ENCODE results near the gene SNX27. TPM values are rescaled to one million over a fixed set of nuclear protein-coding genes. Genes with fewer than 3 reads are reported as not detected.

Gene SNX27
- total and polyA plus RNA-seq, 2 donors (not counting 1 experiment from before 2014, with no cell fraction given), result 29.5 to 38.1 TPM

GRCh38 chr1:151711951-151712350, 100.1 kb downstream of the SNX27 start:
- Histone ChIP-seq H3K36me3 (ENCODE audit: control insufficient read depth, insufficient read depth, low read length) (no peaks in the 10 kb centered on the region), H3K9ac (ENCODE audit: insufficient read depth, low read length) (no peak overlapping the region), H3K9me3 (ENCODE audit: control insufficient read depth, insufficient read depth, low read depth, low read length) (no peaks in the 10 kb centered on the region), H3K4me3 (replicated peaks in 1 of 4; ENCODE audit: control extremely low read depth in 1 of 4, insufficient read depth in 1 of 4, low read depth in 3 of 4, low read length in 4 of 4) (no peak overlapping the region), H3K4me1 (ENCODE audit: control insufficient read depth, extremely low read depth, insufficient read depth, low read length) (no peaks in the 10 kb centered on the region), H3K4me2 (ENCODE audit: extremely low read depth, insufficient read depth, low read length) (no peak overlapping the region), H2AFZ (ENCODE audit: low read length) (no peak overlapping the region), H3K79me2 (ENCODE audit: control insufficient read depth, insufficient read depth, low read length) (no peaks in the 10 kb centered on the region), H3K27me3 (ENCODE audit: control insufficient read depth, insufficient read depth, low read length) (peaks cover 24% of the 10 kb centered on the region), H4K20me1 (ENCODE audit: control insufficient read depth, extremely low read depth, insufficient read depth, low read length) (no peaks in the 10 kb centered on the region), H3K27ac (ENCODE audit: insufficient read depth, low read length) (no peak overlapping the region)
- no peak for DNase-seq (ENCODE audit: low read depth in 2 of 2)
- TF ChIP-seq CTCF (conservative IDR thresholded peaks at IDR 0.05 in 1 of 2, IDR thresholded peaks at IDR 0.05 in 1 of 2; ENCODE audit: low read depth in 1 of 2, low read length in 2 of 2) (no peak), EZH2 (IDR thresholded peaks at IDR 0.05; ENCODE audit: low read length, missing control alignments) (no peak)

- Histone ChIP-seq H3K9me3 (ENCODE audit: control insufficient read depth, insufficient read depth, low read depth, low read length) (no peaks in the 10 kb centered on the region), H3K27me3 (ENCODE audit: control insufficient read depth, insufficient read depth, low read length) (peaks cover 33% of the 10 kb centered on the region), H3K4me3 (replicated peaks in 1 of 4; ENCODE audit: control extremely low read depth in 1 of 4, insufficient read depth in 1 of 4, low read depth in 3 of 4, low read length in 4 of 4) (no peak overlapping the region), H3K4me1 (ENCODE audit: control insufficient read depth, extremely low read depth, insufficient read depth, low read length) (no peaks in the 10 kb centered on the region), H3K4me2 (ENCODE audit: extremely low read depth, insufficient read depth, low read length) (no peak overlapping the region), H4K20me1 (ENCODE audit: control insufficient read depth, extremely low read depth, insufficient read depth, low read length) (no peaks in the 10 kb centered on the region), H3K79me2 (ENCODE audit: control insufficient read depth, insufficient read depth, low read length) (no peaks in the 10 kb centered on the region), H2AFZ (ENCODE audit: low read length) (no peak overlapping the region), H3K36me3 (ENCODE audit: control insufficient read depth, insufficient read depth, low read length) (no peaks in the 10 kb centered on the region), H3K27ac (ENCODE audit: insufficient read depth, low read length) (no peak overlapping the region), H3K9ac (ENCODE audit: insufficient read depth, low read length) (no peak overlapping the region)
- TF ChIP-seq CTCF (conservative IDR thresholded peaks at IDR 0.05 in 1 of 2, IDR thresholded peaks at IDR 0.05 in 1 of 2; ENCODE audit: low read depth in 1 of 2, low read length in 2 of 2) (no peak), EZH2 (IDR thresholded peaks at IDR 0.05; ENCODE audit: low read length, missing control alignments) (no peak)
- DNase-seq (ENCODE audit: low read depth in 2 of 2), result no peak
Measured at GRCh38 chr1:151713044-151713443, 101.2 kb downstream of the SNX27 start.

GRCh38 chr1:151713874-151714273, 102.0 kb downstream of the SNX27 start:
- H4K20me1 ChIP-seq (ENCODE audit: control insufficient read depth, extremely low read depth, insufficient read depth, low read length), result no peaks in the 10 kb centered on the region
- H3K27me3 ChIP-seq (ENCODE audit: control insufficient read depth, insufficient read depth, low read length), result peaks cover 38% of the 10 kb centered on the region

More at GRCh38 chr1:151713874-151714273, 102.0 kb downstream of the SNX27 start:
- TF ChIP-seq EZH2 (IDR thresholded peaks at IDR 0.05; ENCODE audit: low read length, missing control alignments) (no peak), CTCF (conservative IDR thresholded peaks at IDR 0.05 in 1 of 2, IDR thresholded peaks at IDR 0.05 in 1 of 2; ENCODE audit: low read depth in 1 of 2, low read length in 2 of 2) (no peak)
- H3K9me3 ChIP-seq (ENCODE audit: control insufficient read depth, insufficient read depth, low read depth, low read length), result no peaks in the 10 kb centered on the region
- no peak overlapping the region for H3K4me3 ChIP-seq (replicated peaks in 1 of 4; ENCODE audit: control extremely low read depth in 1 of 4, insufficient read depth in 1 of 4, low read depth in 3 of 4, low read length in 4 of 4)
- H3K4me1 ChIP-seq (ENCODE audit: control insufficient read depth, extremely low read depth, insufficient read depth, low read length), result no peaks in the 10 kb centered on the region
- no peaks in the 10 kb centered on the region for H3K36me3 ChIP-seq (ENCODE audit: control insufficient read depth, insufficient read depth, low read length)
- no peak overlapping the region for H2AFZ ChIP-seq (ENCODE audit: low read length)
- no peak for DNase-seq (ENCODE audit: low read depth in 2 of 2)
- no peak overlapping the region for H3K27ac ChIP-seq (ENCODE audit: insufficient read depth, low read length)
- no peak overlapping the region for H3K9ac ChIP-seq (ENCODE audit: insufficient read depth, low read length)
- H3K4me2 ChIP-seq (ENCODE audit: extremely low read depth, insufficient read depth, low read length), result no peak overlapping the region
- H3K79me2 ChIP-seq (ENCODE audit: control insufficient read depth, insufficient read depth, low read length), result no peaks in the 10 kb centered on the region

All from fibroblast of lung (primary cell).